Activated CD8-positive, alpha-beta T cell treated with anti-CD3 and anti-CD28 coated beads for 36 hours (primary cell): Measurements from ENCODE around the gene CD48. TPM values are rescaled to one million over a fixed set of nuclear protein-coding genes. Genes with fewer than 3 reads are reported as not detected.

ENCODE experiments used
- ATAC-seq: fragments of 200-7000 bp; cut with Tn5 transposase; one replicate; pipeline ENCODE4 v1.10.0; 2021; ENCODE audit warnings: mild to moderate bottlenecking, moderate library complexity
- CTCF ChIA-PET: fragments of 350-600 bp; sonication (Branson Sonifier 250); formaldehyde crosslinking; loops from one replicate; lab custom pipeline; 2021; ENCODE audit warnings: antibody characterized with exemption; lab: Charles Lee
- POLR2A ChIA-PET: fragments of 350-600 bp; sonication (Branson Sonifier 250); formaldehyde crosslinking; loops from one replicate; lab custom pipeline; 2021; ENCODE audit warnings: antibody characterized with exemption; lab: Charles Lee
- DNase-seq: peaks from one replicate; pipeline ENCODE4 v3.0.0-alpha.2; 2020
- H3K27ac Mint-ChIP-seq: one replicate; pipeline ENCODE4 v1.8.0; 2021; ENCODE audit warnings: mild to moderate bottlenecking, mixed read lengths
- H3K27me3 Mint-ChIP-seq: one replicate; pipeline ENCODE4 v1.8.0; 2021; ENCODE audit warnings: mixed read lengths
- H3K36me3 Mint-ChIP-seq: one replicate; pipeline ENCODE4 v1.8.0; 2021; ENCODE audit warnings: low read depth, mixed read lengths
- H3K4me1 Mint-ChIP-seq: one replicate; pipeline ENCODE4 v1.8.0; 2021; ENCODE audit warnings: low read depth, mixed read lengths
- H3K4me3 Mint-ChIP-seq: one replicate; pipeline ENCODE4 v1.8.0; 2021; ENCODE audit warnings: mild to moderate bottlenecking, moderate library complexity, mixed read lengths
- H3K9me3 Mint-ChIP-seq: one replicate; pipeline ENCODE4 v1.8.0; 2021; ENCODE audit warnings: mixed read lengths
- CTCF ChIP-seq: fragments of 200-600 bp; IDR thresholded peaks from one replicate; pipeline ENCODE4 v1.8.0; 2022; ENCODE audit warnings: antibody characterized with exemption, mild to moderate bottlenecking
- intact Hi-C: fragments of 100-400 bp; cut with micrococcal nuclease; formaldehyde crosslinking; loops from one replicate; pipeline ENCODE4 v1.10.0; 2022
- total RNA-seq, 2 experiments: library from RNA; stranded (reverse); gene quantifications; one replicate each; pipeline ENCODE4 v1.2.3, GENCODE V29; 2021

Gene CD48
- total RNA-seq, 2 experiments from 2014 or later: 379 to 388 TPM

GRCh38 chr1:160723332-160723731 is 11.7 kb upstream of the CD48 start:
- ChIA-PET POLR2A (interaction anchor here (0.8 to 2.9 kb wide), 8 partner anchors 11 to 74 kb away, joined by 3 to 21 read pairs (median 4); partner anchors contain the start of genes CD48 and LY9), CTCF (interaction anchor here (0.8 to 10.0 kb wide), 19 partner anchors 10 to 267 kb away, joined by 3 to 217 read pairs (median 13); partner anchors contain the start of genes CD48, ITLN2 and SLAMF7)
- TF ChIP-seq CTCF: no peak
- no peaks in the 10 kb centered on the region for H3K27me3 Mint-ChIP-seq
- H3K27ac Mint-ChIP-seq: no peak overlapping the region
- ATAC-seq (no peak), DNase-seq (no peak)
- H3K4me1 Mint-ChIP-seq: peaks cover 43% of the 10 kb centered on the region
- H3K36me3 Mint-ChIP-seq: no peaks in the 10 kb centered on the region
- intact Hi-C loops: loop anchor here (5.0 kb wide), 1 partner anchor 41 kb away; no protein-coding TSS in a partner anchor
- H3K4me3 Mint-ChIP-seq: no peak overlapping the region
- H3K9me3 Mint-ChIP-seq: no peaks in the 10 kb centered on the region

- H3K27ac Mint-ChIP-seq: peak overlapping the region; percentile 55
- ATAC-seq (peak; percentile 35), DNase-seq (no peak)
- ChIA-PET POLR2A (interaction anchor here (0.8 to 2.9 kb wide), 8 partner anchors 11 to 75 kb away, joined by 3 to 21 read pairs (median 3); partner anchors contain the start of gene CD48), CTCF (interaction anchor here (0.8 to 10.0 kb wide), 17 partner anchors 9 to 268 kb away, joined by 3 to 217 read pairs (median 13); partner anchors contain the start of genes CD48 and SLAMF7)
- no peak for TF ChIP-seq CTCF
- H3K4me1 Mint-ChIP-seq: peaks cover 46% of the 10 kb centered on the region
- intact Hi-C loops: loop anchor here (5.0 kb wide), 1 partner anchor 40 kb away; no protein-coding TSS in a partner anchor
- H3K4me3 Mint-ChIP-seq: peak overlapping the region; percentile 30
- H3K9me3 Mint-ChIP-seq: no peaks in the 10 kb centered on the region
- no peaks in the 10 kb centered on the region for H3K36me3 Mint-ChIP-seq
- no peaks in the 10 kb centered on the region for H3K27me3 Mint-ChIP-seq
These were observed 11.1 kb upstream of the CD48 start for GRCh38 chr1:160722726-160723125.

- Mint-ChIP-seq H3K9me3 (no peaks in the 10 kb centered on the region), H3K4me1 (peaks cover 58% of the 10 kb centered on the region), H3K27me3 (no peaks in the 10 kb centered on the region), H3K4me3 (no peak overlapping the region), H3K27ac (no peak overlapping the region), H3K36me3 (no peaks in the 10 kb centered on the region)
- ChIA-PET POLR2A (interaction anchor here (1.3 kb wide), 2 partner anchors 14 to 46 kb away, joined by 3 to 5 read pairs; no protein-coding TSS in a partner anchor), CTCF (interaction anchor here (0.7 to 10.0 kb wide), 5 partner anchors 40 to 115 kb away, joined by 3 to 217 read pairs (median 82); no protein-coding TSS in a partner anchor)
- no peak for ATAC-seq
- DNase-seq: no peak
- intact Hi-C loops: loop anchor here (5.0 kb wide), 1 partner anchor 39 kb away; no protein-coding TSS in a partner anchor
- no peak for TF ChIP-seq CTCF
These were observed 9.9 kb upstream of the CD48 start for GRCh38 chr1:160721473-160721872.

GRCh38 chr1:160720356-160721085 is 8.9 kb upstream of the CD48 start:
- Mint-ChIP-seq H3K36me3 (no peaks in the 10 kb centered on the region), H3K27ac (no peak overlapping the region), H3K9me3 (no peaks in the 10 kb centered on the region), H3K4me1 (peaks cover 65% of the 10 kb centered on the region), H3K4me3 (no peak overlapping the region), H3K27me3 (no peaks in the 10 kb centered on the region)
- ChIA-PET POLR2A (interaction anchor here (0.9 kb wide), 1 partner anchor 9 kb away, joined by 5 read pairs; the partner anchor contains the start of gene CD48), CTCF (interaction anchor here (1.0 to 10.0 kb wide), 4 partner anchors 13 to 58 kb away, joined by 3 to 138 read pairs (median 7); no protein-coding TSS in a partner anchor)
- intact Hi-C loops: loop anchor here (5.0 kb wide), 1 partner anchor 38 kb away; no protein-coding TSS in a partner anchor
- ATAC-seq: no peak
- no peak for DNase-seq
- no peak for TF ChIP-seq CTCF
